NCI-H1417 (cell line): ENCODE data around the gene NXNL2.

Experiments
- DNase-seq, 3 experiments: peaks; one replicate each; lab custom pipeline; 2025; lab: John Stamatoyannopoulos, UW

Gene NXNL2

GRCh38 chr9:88578121-88579049 lies 43.4 kb downstream of the NXNL2 start:
- peak; percentile 16 to 66 (median 30) for DNase-seq

- no peak for DNase-seq
Measured at GRCh38 chr9:88579050-88579715, 44.2 kb downstream of the NXNL2 start.

GRCh38 chr9:88580961-88581360 lies 46.0 kb downstream of the NXNL2 start:
- DNase-seq, result no peak

- no peak for DNase-seq
Measured at GRCh38 chr9:88583901-88584596, 49.1 kb downstream of the NXNL2 start.

- DNase-seq, result no peak
Measured at GRCh38 chr9:88585426-88585825, 50.4 kb downstream of the NXNL2 start.

- DNase-seq, result no peak
Measured at GRCh38 chr9:88586452-88586851, 51.5 kb downstream of the NXNL2 start.

GRCh38 chr9:88587182-88587581 lies 52.2 kb downstream of the NXNL2 start:
- no peak for DNase-seq

- DNase-seq, result no peak
Measured at GRCh38 chr9:88587885-88588649, 53.1 kb downstream of the NXNL2 start.

- no peak for DNase-seq
Measured at GRCh38 chr9:88589656-88590055, 54.7 kb downstream of the NXNL2 start.

- no peak for DNase-seq
Measured at GRCh38 chr9:88590558-88591146, 55.7 kb downstream of the NXNL2 start.

- DNase-seq, result peak in 2 of 3 experiments; percentile 7 to 52
Measured at GRCh38 chr9:88593537-88594185, 58.7 kb downstream of the NXNL2 start.
